ENCODE measurements around the gene METTL1.
A peak's percentile ranks its signal among the peaks of the same experiment; 100 is the strongest.
"Not testable (repeated sequence)": the region's sequence is repeated elsewhere in the genome, so short reads cannot be mapped to it uniquely, and the experiment has no call there.

METTL1 gene

GRCh38 chr12:57771873-57772428 lies at the start of gene METTL1:
Gene METTL1 (minus strand): TSS chr12:57772105. CDS start chr12:57772083, 22 bp downstream.
- peak; percentile 75 for DNase-seq

- DNase-seq = not testable (repeated sequence)
These were observed 49.1 kb upstream of the METTL1 start for GRCh38 chr12:57821015-57821414.

- DNase-seq = not testable (repeated sequence)
These were observed 48.2 kb upstream of the METTL1 start for GRCh38 chr12:57820119-57820518.

- DNase-seq = not testable (repeated sequence)
These were observed 46.1 kb upstream of the METTL1 start for GRCh38 chr12:57817990-57818331.

GRCh38 chr12:57817261-57817989 lies 45.5 kb upstream of the METTL1 start:
- no peak for DNase-seq

- DNase-seq = no peak
These were observed 44.9 kb upstream of the METTL1 start for GRCh38 chr12:57816855-57817151.

GRCh38 chr12:57816001-57816854 lies 44.3 kb upstream of the METTL1 start:
- no peak for DNase-seq

GRCh38 chr12:57815177-57816000 lies 43.5 kb upstream of the METTL1 start:
- DNase-seq = peak; percentile 56

GRCh38 chr12:57813971-57814772 lies 42.3 kb upstream of the METTL1 start:
- no peak for DNase-seq

- no peak for DNase-seq
These were observed 41.4 kb upstream of the METTL1 start for GRCh38 chr12:57813111-57813970.

- no peak for DNase-seq
These were observed 39.3 kb upstream of the METTL1 start for GRCh38 chr12:57811028-57811755.

- no peak for DNase-seq
These were observed 38.5 kb upstream of the METTL1 start for GRCh38 chr12:57810450-57810849.

- no peak for DNase-seq
These were observed 37.5 kb upstream of the METTL1 start for GRCh38 chr12:57809425-57809824.

GRCh38 chr12:57808351-57808750 lies 36.4 kb upstream of the METTL1 start:
- no peak for DNase-seq

- no peak for DNase-seq
These were observed 35.4 kb upstream of the METTL1 start for GRCh38 chr12:57807285-57807684.

GRCh38 chr12:57806677-57807076 lies 34.8 kb upstream of the METTL1 start:
- DNase-seq = no peak

GRCh38 chr12:57803319-57803893 lies 31.5 kb upstream of the METTL1 start:
- DNase-seq = peak; percentile 2

- DNase-seq = no peak
These were observed 30.7 kb upstream of the METTL1 start for GRCh38 chr12:57802607-57803006.

GRCh38 chr12:57800965-57801364 lies 29.1 kb upstream of the METTL1 start:
- no peak for DNase-seq

GRCh38 chr12:57797933-57798332 lies 26.0 kb upstream of the METTL1 start:
- no peak for DNase-seq
